SK-N-SH treated with all-trans-retinoic acid at 6 μM for 48 hours (cell line): ENCODE results near the gene ADARB2.

ENCODE experiments used
- ARNTL ChIP-seq: fragments of 450-650 bp; formaldehyde crosslinking; IDR thresholded peaks from 2 replicates; pipeline ENCODE4 v1.5.0; 2020; ENCODE audit warnings: low read depth, mild to moderate bottlenecking, moderate library complexity, borderline replicate concordance
- TOX ChIP-seq: fragments of 250-450 bp; sonication (Bioruptor Pico); IDR thresholded peaks from 2 replicates; pipeline ENCODE4 v1.8.0; 2021; ENCODE audit warnings: mild to moderate bottlenecking, moderate library complexity, borderline replicate concordance
- TF ChIP-seq, protein P1 (sequence below): fragments of 250-450 bp; sonication (Bioruptor Pico); IDR thresholded peaks from 2 replicates; pipeline ENCODE4 v1.8.0; 2020; ENCODE audit warnings: mild to moderate bottlenecking, moderate library complexity, borderline replicate concordance

DNA sequence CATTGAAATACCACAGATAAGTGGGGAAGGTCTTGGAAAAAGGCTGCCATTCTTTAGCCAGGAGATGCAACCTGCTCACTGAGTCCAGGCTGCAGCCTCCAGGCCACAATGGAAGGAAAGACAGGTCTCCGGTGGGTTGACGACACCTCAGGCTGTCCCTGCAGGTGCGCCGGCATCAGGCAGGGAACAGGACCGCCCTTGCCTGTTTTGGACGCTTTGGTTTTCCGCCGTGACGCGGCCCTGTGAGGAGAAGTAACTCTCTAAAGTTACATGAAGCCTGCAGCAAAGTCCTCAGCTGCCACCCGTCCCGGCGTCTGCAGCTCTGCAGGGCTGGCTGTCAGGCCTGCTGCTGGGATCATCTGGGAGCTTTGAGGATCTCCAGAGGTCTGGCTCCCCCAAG lies 534.1 kb downstream of the ADARB2 start:
- TF ChIP-seq TOX (CRISPR knock-in tag) (no peak), ARNTL (CRISPR knock-in tag) (no peak)
- TF ChIP-seq, protein P1, sequence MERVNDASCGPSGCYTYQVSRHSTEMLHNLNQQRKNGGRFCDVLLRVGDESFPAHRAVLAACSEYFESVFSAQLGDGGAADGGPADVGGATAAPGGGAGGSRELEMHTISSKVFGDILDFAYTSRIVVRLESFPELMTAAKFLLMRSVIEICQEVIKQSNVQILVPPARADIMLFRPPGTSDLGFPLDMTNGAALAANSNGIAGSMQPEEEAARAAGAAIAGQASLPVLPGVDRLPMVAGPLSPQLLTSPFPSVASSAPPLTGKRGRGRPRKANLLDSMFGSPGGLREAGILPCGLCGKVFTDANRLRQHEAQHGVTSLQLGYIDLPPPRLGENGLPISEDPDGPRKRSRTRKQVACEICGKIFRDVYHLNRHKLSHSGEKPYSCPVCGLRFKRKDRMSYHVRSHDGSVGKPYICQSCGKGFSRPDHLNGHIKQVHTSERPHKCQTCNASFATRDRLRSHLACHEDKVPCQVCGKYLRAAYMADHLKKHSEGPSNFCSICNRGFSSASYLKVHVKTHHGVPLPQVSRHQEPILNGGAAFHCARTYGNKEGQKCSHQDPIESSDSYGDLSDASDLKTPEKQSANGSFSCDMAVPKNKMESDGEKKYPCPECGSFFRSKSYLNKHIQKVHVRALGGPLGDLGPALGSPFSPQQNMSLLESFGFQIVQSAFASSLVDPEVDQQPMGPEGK (CRISPR knock-in tag): no peak
